Measurements from ENCODE around the gene PRORP.

GRCh38 chr14:35114036-35114435 is 8.3 kb upstream of the PRORP start:
- TF ChIP-seq JUND (IDR thresholded peaks at IDR 0.05; ENCODE audit: borderline replicate concordance, low read depth, low read length) (no peak), JUND (tag; IDR thresholded peaks at IDR 0.05; ENCODE audit: borderline replicate concordance, low read depth, low read length) (no peak), POLR2AphosphoS2 (IDR thresholded peaks at IDR 0.05; ENCODE audit: low read length) (no peak), CUX1 (CRISPR knock-in tag; IDR thresholded peaks at IDR 0.05) (no peak), POLR2AphosphoS5 (IDR thresholded peaks at IDR 0.05; ENCODE audit: control insufficient read depth, insufficient read depth, low read depth, low read length) (no peak), GTF2F1 (IDR thresholded peaks at IDR 0.05; ENCODE audit: low read depth, low read length) (no peak)
